Measurements from ENCODE around the gene NUP205.

Gene NUP205

DNA sequence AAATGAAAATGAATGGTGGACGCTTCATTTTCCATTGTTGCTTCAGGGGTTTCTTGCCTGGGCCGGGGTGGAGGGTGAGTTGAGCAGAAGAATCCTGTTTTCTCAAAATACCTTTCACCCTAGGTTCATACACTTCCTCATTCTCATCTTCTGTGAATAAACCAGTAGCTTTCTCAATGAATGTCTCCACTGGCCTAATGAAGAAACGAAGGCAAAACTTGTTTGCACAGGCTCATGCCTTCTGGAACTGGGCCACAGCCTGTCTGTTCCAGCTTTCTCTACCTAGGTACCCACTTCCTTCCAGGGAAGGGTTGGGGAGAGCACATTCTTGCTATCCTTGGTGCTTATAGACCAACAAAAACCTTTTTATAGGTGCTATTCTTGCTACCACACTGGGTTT, 125.9 kb downstream of the NUP205 start:
- Histone ChIP-seq H4K20me1 (ENCODE audit: insufficient read depth, low read length) (no peaks in the 10 kb centered on the region), H3K27me3 (replicated peaks; ENCODE audit: insufficient read depth, low read length) (no peaks in the 10 kb centered on the region), H2AFZ (ENCODE audit: low read length) (no peak overlapping the region), H3K9me3 (replicated peaks; ENCODE audit: insufficient read depth, low read length) (no peaks in the 10 kb centered on the region), H3K79me2 (ENCODE audit: low read length) (no peaks in the 10 kb centered on the region), H3K36me3 (replicated peaks; ENCODE audit: insufficient read depth, low read length) (no peaks in the 10 kb centered on the region), H3K9me2 (replicated peaks; ENCODE audit: insufficient read depth, low read length) (no peaks in the 10 kb centered on the region), H3F3A (ENCODE audit: insufficient read depth, low read length) (0 out of 2 replicates have a peak, but pooled peaks cover 6% of the 10 kb centered on the region), H3K4me1 (ENCODE audit: low read length) (peaks cover 10% of the 10 kb centered on the region; the same call in 1 of the 2 replicates), H3K9ac (ENCODE audit: low read length) (no peak overlapping the region), H3K4me2 (ENCODE audit: low read depth, low read length) (no peak overlapping the region), H3K27ac (ENCODE audit: low read length) (no peak overlapping the region), H3K4me3 (ENCODE audit: low read length) (no peak overlapping the region)
- TF ChIP-seq, protein P1, sequence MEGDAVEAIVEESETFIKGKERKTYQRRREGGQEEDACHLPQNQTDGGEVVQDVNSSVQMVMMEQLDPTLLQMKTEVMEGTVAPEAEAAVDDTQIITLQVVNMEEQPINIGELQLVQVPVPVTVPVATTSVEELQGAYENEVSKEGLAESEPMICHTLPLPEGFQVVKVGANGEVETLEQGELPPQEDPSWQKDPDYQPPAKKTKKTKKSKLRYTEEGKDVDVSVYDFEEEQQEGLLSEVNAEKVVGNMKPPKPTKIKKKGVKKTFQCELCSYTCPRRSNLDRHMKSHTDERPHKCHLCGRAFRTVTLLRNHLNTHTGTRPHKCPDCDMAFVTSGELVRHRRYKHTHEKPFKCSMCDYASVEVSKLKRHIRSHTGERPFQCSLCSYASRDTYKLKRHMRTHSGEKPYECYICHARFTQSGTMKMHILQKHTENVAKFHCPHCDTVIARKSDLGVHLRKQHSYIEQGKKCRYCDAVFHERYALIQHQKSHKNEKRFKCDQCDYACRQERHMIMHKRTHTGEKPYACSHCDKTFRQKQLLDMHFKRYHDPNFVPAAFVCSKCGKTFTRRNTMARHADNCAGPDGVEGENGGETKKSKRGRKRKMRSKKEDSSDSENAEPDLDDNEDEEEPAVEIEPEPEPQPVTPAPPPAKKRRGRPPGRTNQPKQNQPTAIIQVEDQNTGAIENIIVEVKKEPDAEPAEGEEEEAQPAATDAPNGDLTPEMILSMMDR (IDR thresholded peaks at IDR 0.05; ENCODE audit: low read length): no peak
- TF ChIP-seq EZH2phosphoT487 (IDR thresholded peaks at IDR 0.05; ENCODE audit: low read length) (no peak), EZH2 (optimal IDR thresholded peaks at IDR 0.05; ENCODE audit: low read depth, low read length) (no peak)
- DNase-seq: no peak

DNA sequence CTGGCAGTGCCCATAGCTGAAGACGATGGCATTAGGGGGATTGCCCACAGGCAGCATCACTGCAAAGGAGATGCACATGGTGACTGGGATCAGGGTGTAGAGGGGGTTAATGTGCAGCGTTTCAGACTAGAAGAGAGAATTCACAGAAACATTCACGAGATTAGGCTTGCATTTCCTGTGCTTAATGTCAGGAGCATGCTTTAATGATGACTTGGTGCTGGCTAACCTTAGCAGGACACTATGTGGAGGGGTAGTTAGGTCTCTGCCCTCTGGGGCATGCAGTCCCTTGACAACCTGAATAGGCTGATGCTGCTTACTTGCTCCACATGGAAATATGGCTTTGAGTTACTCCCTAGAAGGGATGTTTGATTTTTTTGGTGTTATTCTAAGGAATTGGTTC, 126.4 kb downstream of the NUP205 start:
- Histone ChIP-seq H2AFZ (ENCODE audit: low read length) (no peak overlapping the region), H3K27me3 (replicated peaks; ENCODE audit: insufficient read depth, low read length) (no peaks in the 10 kb centered on the region), H3K9ac (ENCODE audit: low read length) (no peak overlapping the region), H3K79me2 (ENCODE audit: low read length) (no peaks in the 10 kb centered on the region), H3K4me2 (ENCODE audit: low read depth, low read length) (no peak overlapping the region), H3K27ac (ENCODE audit: low read length) (no peak overlapping the region), H3K4me3 (ENCODE audit: low read length) (no peak overlapping the region), H3K9me3 (replicated peaks; ENCODE audit: insufficient read depth, low read length) (no peaks in the 10 kb centered on the region), H3F3A (ENCODE audit: insufficient read depth, low read length) (0 out of 2 replicates have a peak, but pooled peaks cover 6% of the 10 kb centered on the region), H3K9me2 (replicated peaks; ENCODE audit: insufficient read depth, low read length) (no peaks in the 10 kb centered on the region), H4K20me1 (ENCODE audit: insufficient read depth, low read length) (no peaks in the 10 kb centered on the region), H3K4me1 (ENCODE audit: low read length) (peaks cover 10% of the 10 kb centered on the region; the same call in 1 of the 2 replicates), H3K36me3 (replicated peaks; ENCODE audit: insufficient read depth, low read length) (no peaks in the 10 kb centered on the region)
- TF ChIP-seq, protein P1 (IDR thresholded peaks at IDR 0.05; ENCODE audit: low read length): no peak
- no peak for TF ChIP-seq EZH2phosphoT487 (IDR thresholded peaks at IDR 0.05; ENCODE audit: low read length)
- TF ChIP-seq EZH2 (optimal IDR thresholded peaks at IDR 0.05; ENCODE audit: low read depth, low read length): no peak
- no peak for DNase-seq

DNA sequence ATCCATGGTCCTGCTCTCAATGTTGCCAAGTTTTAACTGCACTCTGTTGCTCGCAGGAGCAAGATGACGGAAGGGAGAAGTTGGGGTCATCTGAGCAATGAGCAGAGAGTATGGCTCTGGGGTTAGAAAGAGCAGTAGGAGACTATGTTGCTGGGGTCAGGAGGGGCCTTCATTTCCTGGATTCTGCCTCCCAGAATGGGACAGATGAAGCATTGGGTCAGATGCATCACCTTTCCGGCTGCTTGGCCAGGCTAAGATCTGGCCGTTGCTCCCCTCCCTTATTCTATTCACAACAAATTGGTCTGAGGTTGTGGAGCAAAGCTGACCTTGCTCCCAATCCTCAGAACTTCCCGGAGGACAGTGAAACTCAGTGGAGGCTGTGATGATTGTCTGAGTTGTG, 127.0 kb downstream of the NUP205 start:
- no peak for TF ChIP-seq EZH2 (optimal IDR thresholded peaks at IDR 0.05; ENCODE audit: low read depth, low read length)
- no peak for TF ChIP-seq EZH2phosphoT487 (IDR thresholded peaks at IDR 0.05; ENCODE audit: low read length)
- TF ChIP-seq, protein P1 (IDR thresholded peaks at IDR 0.05; ENCODE audit: low read length): no peak
- Histone ChIP-seq H3K27ac (ENCODE audit: low read length) (no peak overlapping the region), H3K4me1 (ENCODE audit: low read length) (peaks cover 10% of the 10 kb centered on the region; the same call in 1 of the 2 replicates), H3K4me2 (ENCODE audit: low read depth, low read length) (no peak overlapping the region), H3K4me3 (ENCODE audit: low read length) (no peak overlapping the region), H2AFZ (ENCODE audit: low read length) (no peak overlapping the region), H3K36me3 (replicated peaks; ENCODE audit: insufficient read depth, low read length) (no peaks in the 10 kb centered on the region), H3K27me3 (replicated peaks; ENCODE audit: insufficient read depth, low read length) (no peaks in the 10 kb centered on the region), H3K9me3 (replicated peaks; ENCODE audit: insufficient read depth, low read length) (no peaks in the 10 kb centered on the region), H4K20me1 (ENCODE audit: insufficient read depth, low read length) (no peaks in the 10 kb centered on the region), H3F3A (ENCODE audit: insufficient read depth, low read length) (0 out of 2 replicates have a peak, but pooled peaks cover 6% of the 10 kb centered on the region), H3K9me2 (replicated peaks; ENCODE audit: insufficient read depth, low read length) (no peaks in the 10 kb centered on the region), H3K9ac (ENCODE audit: low read length) (no peak overlapping the region), H3K79me2 (ENCODE audit: low read length) (no peaks in the 10 kb centered on the region)
- no peak for DNase-seq
